HL-60/S4 (cell line): ENCODE results near the gene LGALS8.
"Not testable (repeated sequence)": the region's sequence is repeated elsewhere in the genome, so short reads cannot be mapped to it uniquely, and the experiment has no call there.

Experiments used
- in situ Hi-C: fragments of 300-500 bp; cut with MboI; formaldehyde crosslinking; loops from 2 replicates; pipeline ENCODE4 v1.14.3; 2022; ENCODE audit warnings: low sequenced_read_pairs

LGALS8 gene

GRCh38 chr1:236580404-236580803, 56.6 kb downstream of the LGALS8 start:
- in situ Hi-C loops, result not testable (repeated sequence)

DNA sequence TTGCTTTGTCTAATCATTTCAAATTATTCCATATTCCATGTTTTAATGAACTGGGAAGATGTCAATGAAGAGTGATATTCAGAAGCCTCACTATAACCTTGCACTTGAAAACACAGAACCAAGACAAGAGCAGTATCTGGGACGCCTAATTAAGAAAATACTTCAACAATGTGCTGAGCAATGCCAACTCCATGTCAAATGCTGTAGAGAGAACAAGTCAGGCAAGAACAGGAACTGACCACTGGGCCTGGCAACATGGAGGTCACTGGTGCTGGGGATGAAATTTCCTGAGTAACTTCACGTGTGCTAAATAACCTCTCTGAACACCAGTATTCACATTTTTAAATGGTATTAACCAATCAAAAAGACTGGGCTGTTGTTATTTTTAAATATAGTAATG, 57.7 kb downstream of the LGALS8 start:
- in situ Hi-C loops, result no loop called here

GRCh38 chr1:236589531-236589930, 65.7 kb downstream of the LGALS8 start:
- in situ Hi-C loops, result no loop called here

DNA sequence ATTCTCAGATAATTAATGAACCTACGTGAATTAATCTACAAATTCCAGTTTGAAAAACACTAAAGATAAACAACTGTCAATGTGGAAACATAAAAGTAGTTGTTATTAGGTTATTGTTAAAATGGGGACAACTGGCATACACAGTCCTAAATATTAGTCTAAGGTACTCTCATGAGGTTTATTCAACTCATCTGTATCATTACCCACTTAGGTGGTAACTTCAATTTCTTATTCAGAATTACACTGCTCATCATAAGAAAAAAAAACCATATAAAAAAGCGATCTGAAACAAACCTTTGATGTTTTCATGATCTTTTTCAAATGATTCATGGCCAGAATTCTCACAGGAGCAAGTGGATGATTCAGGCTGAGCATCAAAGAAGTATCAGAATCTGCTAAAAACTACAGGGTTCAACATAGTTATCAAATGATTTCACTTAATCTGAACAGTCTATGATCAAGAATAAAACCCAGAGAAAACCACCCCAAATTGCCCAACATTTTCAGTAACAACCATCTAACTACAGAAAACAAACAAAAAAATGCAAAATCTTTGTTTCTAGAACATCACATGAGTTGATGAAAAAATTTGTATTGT, 66.9 kb downstream of the LGALS8 start:
- in situ Hi-C loops, result no loop called here

- in situ Hi-C loops, result loop anchor here (25.0 kb wide), 3 partner anchors 510 to 960 kb away; no protein-coding TSS in a partner anchor
Measured at GRCh38 chr1:236602171-236602570, 78.4 kb downstream of the LGALS8 start.
